Stimulated activated CD4-positive, alpha-beta T cell treated with anti-CD3 and anti-CD28 coated beads, Interleukin-12 subunit alpha, Interleukin-12 subunit beta, amount 100 ng/mL, for 48 hours (primary cell): Measurements from ENCODE around the gene ARHGEF4.
"Not testable (repeated sequence)": the region's sequence is repeated elsewhere in the genome, so short reads cannot be mapped to it uniquely, and the experiment has no call there.

Source experiments
- DNase-seq, 3 donors: peaks; one replicate each; pipeline ENCODE4 v3.0.0-alpha.2; 2020; ENCODE audit warnings: low read depth in 2 of 3, low spot score in 1 of 3

ARHGEF4 gene

GRCh38 chr2:131046028-131046917 lies 209.6 kb downstream of the ARHGEF4 start:
- no peak for DNase-seq

DNA sequence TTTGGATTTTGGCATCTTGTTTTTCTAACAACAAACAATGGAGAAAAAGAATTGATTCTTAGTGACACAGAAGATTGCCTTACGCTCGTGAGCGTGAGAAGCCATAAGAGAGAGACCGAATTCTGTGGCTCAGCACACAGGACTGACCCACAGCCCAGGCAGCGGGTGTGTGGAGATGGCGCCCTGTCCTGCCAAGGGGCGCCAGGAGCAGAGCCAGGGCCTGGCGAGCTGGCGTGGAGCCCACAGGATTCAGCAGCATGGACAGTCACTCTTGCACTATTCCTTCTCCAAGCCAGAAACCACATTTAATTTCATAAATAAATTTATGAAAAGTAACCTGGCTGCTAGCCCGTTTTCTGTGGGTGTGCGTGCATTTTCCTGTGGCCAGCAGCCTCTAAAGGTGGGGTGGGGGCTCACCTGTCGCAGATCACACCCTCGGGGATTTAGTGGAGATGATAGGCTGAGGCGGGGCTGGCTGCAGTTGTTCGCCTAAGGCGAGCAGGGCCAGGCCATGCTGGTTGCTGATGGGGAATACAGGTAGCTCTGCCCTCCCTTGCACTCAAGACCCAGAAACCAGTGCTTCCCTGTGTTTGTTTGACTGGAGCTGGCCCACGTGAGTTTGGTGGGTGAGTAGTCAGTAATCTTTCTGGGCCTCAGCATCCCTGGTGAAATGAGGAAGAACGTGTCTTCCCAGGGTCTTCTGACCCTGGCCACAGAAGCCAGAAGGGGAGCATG lies 210.4 kb downstream of the ARHGEF4 start:
- DNase-seq, result no peak

GRCh38 chr2:131047920-131048560 lies 211.3 kb downstream of the ARHGEF4 start:
- DNase-seq, result no peak

DNA sequence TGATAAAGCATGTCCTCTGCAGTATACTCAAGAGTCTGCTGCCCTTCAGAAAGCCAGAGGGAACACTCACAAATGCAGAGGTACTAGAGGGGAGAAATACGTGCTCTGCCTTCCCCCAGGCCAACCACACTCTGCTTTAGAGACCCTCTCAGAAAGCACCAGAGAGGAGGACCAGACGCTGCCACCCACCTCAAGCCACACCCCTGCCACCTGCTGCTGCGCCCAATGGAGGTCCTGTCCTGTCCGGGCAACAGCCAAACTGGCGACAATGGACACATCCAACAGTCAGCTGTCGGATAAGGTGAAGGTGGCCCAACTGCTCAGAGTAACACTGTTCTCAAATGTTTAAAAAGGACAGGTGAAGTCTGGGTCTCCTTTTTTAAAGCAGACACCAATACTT lies 211.9 kb downstream of the ARHGEF4 start:
- no peak for DNase-seq

DNA sequence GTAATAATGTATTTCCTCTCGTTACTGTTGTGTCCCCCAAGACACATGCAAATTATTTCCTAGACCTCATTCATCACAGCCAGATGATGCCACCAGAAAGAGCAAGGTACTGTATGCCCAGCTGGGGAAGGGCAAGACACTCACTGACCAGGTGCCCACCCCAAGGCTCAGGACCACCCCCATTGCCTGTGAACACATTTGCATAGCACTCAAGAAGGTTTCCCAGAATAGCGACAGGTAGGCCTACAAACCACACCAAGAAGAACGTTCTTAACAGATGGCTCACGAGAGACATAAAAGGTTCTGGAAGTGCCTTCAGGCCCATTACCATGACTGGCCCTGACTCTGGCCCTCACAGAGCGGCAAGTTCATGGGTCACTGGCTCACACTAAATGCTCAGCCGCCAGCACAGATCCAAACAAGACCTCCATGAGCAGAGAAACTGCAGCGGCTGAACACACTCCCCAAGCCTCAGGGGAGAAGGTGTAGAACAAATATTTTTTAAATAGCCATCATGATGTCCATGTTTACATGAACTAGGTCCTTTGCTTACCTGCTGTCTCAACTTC lies 212.5 kb downstream of the ARHGEF4 start:
- DNase-seq, result no peak

GRCh38 chr2:131050896-131051295 lies 214.2 kb downstream of the ARHGEF4 start:
- no peak for DNase-seq

DNA sequence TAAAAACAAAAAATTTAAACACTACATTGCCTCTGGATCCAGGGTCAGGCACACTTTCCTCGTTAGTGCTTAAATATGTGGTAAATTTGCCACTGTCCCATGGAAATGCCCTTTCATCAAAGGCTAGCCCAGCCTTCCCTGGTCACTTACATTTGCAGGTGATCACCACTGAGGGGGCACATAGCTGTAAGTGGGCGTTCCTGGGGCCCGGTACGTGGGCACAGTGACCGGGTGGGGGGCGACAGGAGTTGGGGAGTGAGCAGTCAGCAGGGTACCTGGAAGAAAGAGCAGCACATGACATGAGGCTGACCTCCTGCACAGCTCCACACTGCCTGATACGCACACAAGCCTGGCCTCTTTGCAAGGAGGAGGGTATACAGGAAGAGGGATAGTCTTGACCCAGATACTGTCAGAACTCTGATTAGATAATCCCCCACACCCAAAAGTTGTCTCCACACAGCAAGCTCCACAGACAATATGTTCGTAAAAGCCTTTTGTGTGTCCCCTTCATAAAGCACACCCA lies 216.1 kb downstream of the ARHGEF4 start:
- no peak for DNase-seq

- no peak for DNase-seq
Observed at GRCh38 chr2:131054488-131054887, 217.8 kb downstream of the ARHGEF4 start.

- DNase-seq, result no peak
Observed at GRCh38 chr2:131055169-131056065, 218.7 kb downstream of the ARHGEF4 start.

- no peak for DNase-seq
Observed at GRCh38 chr2:131056204-131056931, 219.7 kb downstream of the ARHGEF4 start.

GRCh38 chr2:131056932-131057287 lies 220.2 kb downstream of the ARHGEF4 start:
- DNase-seq, result no peak

DNA sequence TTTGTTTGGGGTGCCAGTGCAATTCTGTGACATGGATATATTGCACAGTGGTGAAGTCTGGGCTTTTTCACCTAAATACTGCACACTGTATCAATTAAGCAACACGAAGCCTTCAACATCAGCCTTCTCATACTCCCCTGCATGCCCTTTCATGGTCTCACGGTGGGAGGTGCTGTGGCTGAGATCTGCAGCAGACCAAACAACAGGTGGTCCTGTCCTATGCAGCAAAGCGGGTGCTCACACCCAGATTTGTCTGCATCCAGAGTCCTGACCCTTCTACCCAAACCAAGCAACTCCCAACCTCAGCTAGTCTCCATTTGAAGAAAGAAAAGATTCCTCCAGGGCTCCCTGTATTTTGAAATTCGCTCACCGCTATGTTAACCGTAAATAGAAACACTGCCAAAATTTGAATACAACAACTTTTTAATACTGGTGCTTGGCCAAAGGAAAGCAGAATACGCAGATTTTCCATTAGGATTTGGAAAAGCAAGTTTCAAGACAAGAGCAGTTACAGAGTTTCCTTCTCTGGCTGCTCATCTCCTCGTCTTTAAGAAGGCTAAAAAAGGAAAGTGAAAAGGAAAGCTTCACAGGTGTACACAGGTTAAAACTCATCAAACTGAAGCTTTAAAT lies 221.6 kb downstream of the ARHGEF4 start:
- DNase-seq, result no peak

GRCh38 chr2:131058920-131059319 lies 222.2 kb downstream of the ARHGEF4 start:
- no peak for DNase-seq

- no peak for DNase-seq
Observed at GRCh38 chr2:131063501-131064283, 227.0 kb downstream of the ARHGEF4 start.

GRCh38 chr2:131064589-131065512 lies 228.1 kb downstream of the ARHGEF4 start:
- DNase-seq, result no peak

- DNase-seq, result no peak
Observed at GRCh38 chr2:131067465-131068125, 230.9 kb downstream of the ARHGEF4 start.

DNA sequence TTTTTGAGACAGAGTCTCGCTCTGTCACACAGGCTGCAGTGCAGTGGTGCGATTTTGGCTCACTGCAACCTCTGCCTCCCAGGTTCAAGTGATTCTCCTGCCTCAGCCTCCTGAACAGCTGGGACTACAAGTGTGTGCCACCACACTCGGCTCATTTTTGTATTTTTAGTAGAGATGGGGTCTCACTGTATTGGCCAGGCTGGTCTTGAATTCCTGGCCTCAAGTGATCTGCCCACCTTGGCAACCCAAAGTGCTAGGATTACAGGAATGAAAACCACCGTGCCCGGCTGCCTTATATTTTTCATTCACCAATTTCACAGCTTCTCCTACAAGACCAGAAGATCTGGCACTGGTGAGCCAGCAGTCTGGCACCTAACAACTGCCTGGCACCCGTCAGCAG lies 231.5 kb downstream of the ARHGEF4 start:
- DNase-seq, result not testable (repeated sequence)
